Neural progenitor cell (in vitro differentiated cells): Measurements from ENCODE around the gene IFT88.

Source experiments
- EZH2 ChIP-seq: fragments of 200-600 bp; sonication (generic); IDR thresholded peaks from 2 replicates; pipeline ENCODE4 v1.6.1; 2017; ENCODE audit warnings: antibody characterized with exemption, mild to moderate bottlenecking, moderate library complexity
- EZH2phosphoT487 ChIP-seq: fragments of 200-600 bp; sonication (generic); IDR thresholded peaks from 2 replicates; pipeline ENCODE4 v1.6.1; 2017; ENCODE audit warnings: antibody characterized with exemption
- TF ChIP-seq, protein P1 (sequence below): fragments of 200-600 bp; sonication (generic); IDR thresholded peaks from 2 replicates; pipeline ENCODE4 v1.5.1; 2017; ENCODE audit warnings: antibody characterized with exemption, mild to moderate bottlenecking

DNA sequence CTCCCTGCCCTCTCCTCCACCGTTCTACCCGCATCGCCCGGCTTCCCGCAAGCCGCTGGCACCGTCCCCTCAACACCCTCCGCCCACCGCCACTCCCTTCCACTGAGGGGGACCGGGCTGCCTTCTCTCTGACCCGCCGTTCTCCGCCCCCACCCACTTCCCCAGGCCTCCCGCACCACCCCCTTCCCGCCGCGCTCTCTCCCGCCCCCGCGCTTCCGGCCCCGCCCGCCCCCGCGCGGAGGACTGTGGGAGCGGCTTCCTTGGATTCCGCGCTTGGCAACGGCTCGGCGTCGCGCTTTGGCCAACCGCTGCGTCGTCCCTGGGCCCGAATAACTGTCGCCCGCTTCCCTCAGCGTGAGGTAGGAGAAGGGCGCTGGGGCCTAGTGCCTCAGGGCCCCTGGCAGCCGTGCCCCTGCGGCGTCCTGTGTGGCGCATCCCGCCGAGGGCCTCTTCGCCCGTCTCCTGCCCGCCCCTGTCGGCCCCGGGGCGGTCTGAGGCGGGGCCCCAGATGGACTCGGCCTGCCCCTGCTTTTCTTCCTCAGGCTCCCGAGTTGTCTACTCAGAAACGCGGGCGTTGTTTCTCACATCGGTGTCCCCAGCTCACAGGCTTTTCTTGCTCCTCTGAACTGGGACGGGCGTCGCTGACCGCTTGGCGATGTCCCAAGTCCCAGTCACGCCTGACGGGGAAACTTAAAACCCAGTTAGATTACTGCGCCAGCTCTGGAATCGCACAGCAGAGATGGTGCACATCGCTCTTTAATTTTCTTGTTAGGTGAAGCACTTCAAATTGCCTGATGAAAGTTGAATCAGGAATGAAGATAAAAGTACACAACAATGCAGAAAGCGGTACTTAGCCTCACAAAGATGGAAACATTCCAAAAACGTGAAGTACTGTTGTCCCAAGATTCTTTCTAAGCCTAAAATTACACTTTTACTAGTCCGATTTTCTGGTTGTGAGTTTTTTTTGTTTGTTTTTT, at the start of gene IFT88:
- TF ChIP-seq, protein P1, sequence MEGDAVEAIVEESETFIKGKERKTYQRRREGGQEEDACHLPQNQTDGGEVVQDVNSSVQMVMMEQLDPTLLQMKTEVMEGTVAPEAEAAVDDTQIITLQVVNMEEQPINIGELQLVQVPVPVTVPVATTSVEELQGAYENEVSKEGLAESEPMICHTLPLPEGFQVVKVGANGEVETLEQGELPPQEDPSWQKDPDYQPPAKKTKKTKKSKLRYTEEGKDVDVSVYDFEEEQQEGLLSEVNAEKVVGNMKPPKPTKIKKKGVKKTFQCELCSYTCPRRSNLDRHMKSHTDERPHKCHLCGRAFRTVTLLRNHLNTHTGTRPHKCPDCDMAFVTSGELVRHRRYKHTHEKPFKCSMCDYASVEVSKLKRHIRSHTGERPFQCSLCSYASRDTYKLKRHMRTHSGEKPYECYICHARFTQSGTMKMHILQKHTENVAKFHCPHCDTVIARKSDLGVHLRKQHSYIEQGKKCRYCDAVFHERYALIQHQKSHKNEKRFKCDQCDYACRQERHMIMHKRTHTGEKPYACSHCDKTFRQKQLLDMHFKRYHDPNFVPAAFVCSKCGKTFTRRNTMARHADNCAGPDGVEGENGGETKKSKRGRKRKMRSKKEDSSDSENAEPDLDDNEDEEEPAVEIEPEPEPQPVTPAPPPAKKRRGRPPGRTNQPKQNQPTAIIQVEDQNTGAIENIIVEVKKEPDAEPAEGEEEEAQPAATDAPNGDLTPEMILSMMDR = no peak
- TF ChIP-seq EZH2phosphoT487 (no peak), EZH2 (peak; percentile 54)
